Osteocyte (in vitro differentiated cells): ENCODE data around the gene AHCTF1. TPM values are rescaled to one million over a fixed set of nuclear protein-coding genes. Genes with fewer than 3 reads are reported as not detected.

Experiments
- DNase-seq: peaks from one replicate; pipeline ENCODE4 v3.0.0; 2021; ENCODE audit warnings: mixed read lengths; ENCODE audit not compliant: unreplicated experiment; ENCODE audit errors: extremely low spot score
- H3K27ac Mint-ChIP-seq: one replicate; pipeline ENCODE4 v1.8.0; 2021; ENCODE audit warnings: mild to moderate bottlenecking, mixed read lengths; ENCODE audit not compliant: unreplicated experiment
- H3K27me3 Mint-ChIP-seq: one replicate; pipeline ENCODE4 v1.8.0; 2021; ENCODE audit warnings: mixed read lengths; ENCODE audit not compliant: unreplicated experiment
- H3K36me3 Mint-ChIP-seq: one replicate; pipeline ENCODE4 v1.8.0; 2021; ENCODE audit warnings: mixed read lengths; ENCODE audit not compliant: unreplicated experiment
- H3K4me1 Mint-ChIP-seq: one replicate; pipeline ENCODE4 v1.8.0; 2021; ENCODE audit warnings: mixed read lengths; ENCODE audit not compliant: unreplicated experiment
- H3K4me3 Mint-ChIP-seq: one replicate; pipeline ENCODE4 v1.8.0; 2021; ENCODE audit warnings: mild to moderate bottlenecking, moderate library complexity, mixed read lengths; ENCODE audit not compliant: unreplicated experiment
- H3K9me3 Mint-ChIP-seq: one replicate; pipeline ENCODE4 v1.8.0; 2021; ENCODE audit warnings: mixed read lengths; ENCODE audit not compliant: unreplicated experiment
- total RNA-seq: library from RNA; stranded (reverse); gene quantifications from 2 replicates; pipeline ENCODE4 v1.2.1, GENCODE V29; 2021
- TF ChIP-seq, protein P1 (sequence below): fragments of 200-600 bp; sonication (generic); IDR thresholded peaks from 2 replicates; pipeline ENCODE4 v1.5.0; 2021; ENCODE audit warnings: antibody characterized with exemption, mild to moderate bottlenecking, moderate library complexity

AHCTF1 gene
- total RNA-seq, 1 donor from 2014 or later, result 30.4 TPM

DNA sequence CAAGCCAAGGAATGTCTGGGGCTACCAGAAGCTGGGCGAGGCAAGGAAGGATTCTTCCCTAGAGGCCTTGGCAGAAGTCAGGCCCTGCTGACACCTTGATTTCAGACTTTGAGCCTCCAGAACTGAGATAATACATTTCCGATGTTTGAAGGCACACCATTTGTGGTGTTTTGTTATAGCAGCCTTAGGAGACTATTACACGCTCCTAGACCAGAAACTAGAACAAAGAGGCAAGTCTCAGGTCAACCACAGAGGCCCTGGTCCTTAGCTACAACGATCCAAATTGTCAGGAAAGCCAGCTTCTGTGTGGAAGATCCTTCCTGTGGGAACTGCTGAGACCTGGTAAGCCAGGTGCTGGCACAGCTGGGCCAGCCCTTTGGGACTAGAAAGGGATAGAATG is 19.7 kb upstream of the AHCTF1 start:
- no peaks in the 10 kb centered on the region for H3K27me3 Mint-ChIP-seq
- H3K4me1 Mint-ChIP-seq, result peaks cover 13% of the 10 kb centered on the region
- H3K27ac Mint-ChIP-seq, result no peak overlapping the region
- H3K4me3 Mint-ChIP-seq, result no peak overlapping the region
- H3K9me3 Mint-ChIP-seq, result no peaks in the 10 kb centered on the region
- no peaks in the 10 kb centered on the region for H3K36me3 Mint-ChIP-seq
- DNase-seq, result no peak
- TF ChIP-seq, protein P1, sequence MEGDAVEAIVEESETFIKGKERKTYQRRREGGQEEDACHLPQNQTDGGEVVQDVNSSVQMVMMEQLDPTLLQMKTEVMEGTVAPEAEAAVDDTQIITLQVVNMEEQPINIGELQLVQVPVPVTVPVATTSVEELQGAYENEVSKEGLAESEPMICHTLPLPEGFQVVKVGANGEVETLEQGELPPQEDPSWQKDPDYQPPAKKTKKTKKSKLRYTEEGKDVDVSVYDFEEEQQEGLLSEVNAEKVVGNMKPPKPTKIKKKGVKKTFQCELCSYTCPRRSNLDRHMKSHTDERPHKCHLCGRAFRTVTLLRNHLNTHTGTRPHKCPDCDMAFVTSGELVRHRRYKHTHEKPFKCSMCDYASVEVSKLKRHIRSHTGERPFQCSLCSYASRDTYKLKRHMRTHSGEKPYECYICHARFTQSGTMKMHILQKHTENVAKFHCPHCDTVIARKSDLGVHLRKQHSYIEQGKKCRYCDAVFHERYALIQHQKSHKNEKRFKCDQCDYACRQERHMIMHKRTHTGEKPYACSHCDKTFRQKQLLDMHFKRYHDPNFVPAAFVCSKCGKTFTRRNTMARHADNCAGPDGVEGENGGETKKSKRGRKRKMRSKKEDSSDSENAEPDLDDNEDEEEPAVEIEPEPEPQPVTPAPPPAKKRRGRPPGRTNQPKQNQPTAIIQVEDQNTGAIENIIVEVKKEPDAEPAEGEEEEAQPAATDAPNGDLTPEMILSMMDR, result no peak

DNA sequence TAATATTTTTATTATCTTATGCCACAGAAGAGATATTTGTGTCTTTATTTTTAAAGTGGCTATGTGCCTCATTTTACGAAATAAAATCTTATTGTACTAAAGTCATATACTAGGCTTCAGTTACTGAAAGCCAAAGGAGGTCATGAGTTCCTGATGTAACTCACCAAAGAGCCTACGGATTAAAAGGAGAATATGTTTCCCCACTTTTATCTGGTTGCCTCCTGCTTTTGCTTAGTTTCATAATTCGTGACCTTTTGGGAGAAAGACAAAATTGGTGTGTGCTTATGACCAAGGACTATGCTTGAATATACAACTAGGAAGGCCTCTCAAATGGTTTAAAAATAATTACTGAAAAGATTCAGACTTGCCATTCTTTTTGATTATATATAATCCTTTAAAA is 18.2 kb upstream of the AHCTF1 start:
- H3K4me1 Mint-ChIP-seq, result peaks cover 13% of the 10 kb centered on the region
- H3K36me3 Mint-ChIP-seq, result no peaks in the 10 kb centered on the region
- H3K27ac Mint-ChIP-seq, result no peak overlapping the region
- TF ChIP-seq, protein P1, result no peak
- DNase-seq, result no peak
- no peaks in the 10 kb centered on the region for H3K9me3 Mint-ChIP-seq
- H3K27me3 Mint-ChIP-seq, result no peaks in the 10 kb centered on the region
- H3K4me3 Mint-ChIP-seq, result no peak overlapping the region

DNA sequence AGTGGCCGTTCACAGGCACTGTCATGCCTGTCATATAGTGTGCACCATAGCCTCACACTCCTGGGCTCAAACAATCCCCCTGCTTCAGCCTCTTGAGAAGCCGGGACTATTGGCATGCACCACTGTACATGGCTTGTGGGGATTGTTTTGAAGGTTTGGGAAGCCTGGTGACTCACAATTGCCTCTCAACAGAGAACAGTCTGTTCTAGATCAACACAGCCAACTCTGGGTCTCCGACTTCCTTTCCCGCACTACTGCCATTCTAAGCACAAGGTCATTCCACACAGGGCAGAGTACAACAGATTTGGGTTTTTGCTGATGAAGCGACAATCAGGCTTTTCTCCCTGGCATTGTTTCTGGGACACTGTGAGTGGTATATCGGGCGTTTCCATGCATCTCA is 15.5 kb upstream of the AHCTF1 start:
- no peak overlapping the region for H3K4me3 Mint-ChIP-seq
- H3K27me3 Mint-ChIP-seq, result no peaks in the 10 kb centered on the region
- TF ChIP-seq, protein P1, result no peak
- no peak for DNase-seq
- no peaks in the 10 kb centered on the region for H3K36me3 Mint-ChIP-seq
- no peaks in the 10 kb centered on the region for H3K9me3 Mint-ChIP-seq
- peak overlapping the region; percentile 66 for H3K27ac Mint-ChIP-seq
- peaks cover 13% of the 10 kb centered on the region for H3K4me1 Mint-ChIP-seq

DNA sequence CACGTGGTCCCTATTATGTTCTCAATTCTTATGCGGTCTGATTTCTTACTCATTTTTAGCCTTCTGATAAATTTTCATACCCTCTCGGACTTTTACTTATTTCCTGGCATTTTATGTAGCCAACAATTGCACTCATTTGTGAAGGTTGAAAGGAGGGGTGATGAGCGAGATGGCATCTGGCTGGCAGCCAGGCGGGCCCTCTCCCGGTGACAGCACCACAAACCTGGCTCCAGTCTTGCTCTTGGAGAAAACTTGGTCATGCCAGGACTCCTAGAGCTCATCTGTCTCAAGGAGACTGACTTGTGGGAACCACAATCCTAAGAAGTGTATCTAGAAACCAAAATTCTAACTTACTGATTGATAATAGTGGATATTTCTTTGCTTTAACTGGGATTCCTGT is 14.6 kb upstream of the AHCTF1 start:
- Mint-ChIP-seq H3K27ac (no peak overlapping the region), H3K4me1 (peaks cover 13% of the 10 kb centered on the region), H3K27me3 (no peaks in the 10 kb centered on the region), H3K36me3 (no peaks in the 10 kb centered on the region), H3K4me3 (no peak overlapping the region), H3K9me3 (no peaks in the 10 kb centered on the region)
- no peak for DNase-seq
- TF ChIP-seq, protein P1, result no peak

- TF ChIP-seq, protein P1, result no peak
- Mint-ChIP-seq H3K27ac (no peak overlapping the region), H3K27me3 (no peaks in the 10 kb centered on the region), H3K4me3 (no peak overlapping the region), H3K36me3 (no peaks in the 10 kb centered on the region), H3K9me3 (no peaks in the 10 kb centered on the region), H3K4me1 (peaks cover 16% of the 10 kb centered on the region)
- no peak for DNase-seq
These were observed 3.0 kb upstream of the AHCTF1 start for GRCh38 chr1:246934765-246935164.
